Stimulated activated CD8-positive, alpha-beta memory T cell treated with anti-CD3 and anti-CD28 coated beads, Interleukin-12 subunit alpha, Interleukin-12 subunit beta, amount 100 ng/mL, for 4 hours (primary cell): Measurements from ENCODE around the gene PRKG1.
"Not testable (repeated sequence)": the region's sequence is repeated elsewhere in the genome, so short reads cannot be mapped to it uniquely, and the experiment has no call there.

Experiments used
- DNase-seq: peaks from one replicate; pipeline ENCODE4 v3.0.0-alpha.2; 2020; ENCODE audit warnings: low read depth

PRKG1 gene

DNA sequence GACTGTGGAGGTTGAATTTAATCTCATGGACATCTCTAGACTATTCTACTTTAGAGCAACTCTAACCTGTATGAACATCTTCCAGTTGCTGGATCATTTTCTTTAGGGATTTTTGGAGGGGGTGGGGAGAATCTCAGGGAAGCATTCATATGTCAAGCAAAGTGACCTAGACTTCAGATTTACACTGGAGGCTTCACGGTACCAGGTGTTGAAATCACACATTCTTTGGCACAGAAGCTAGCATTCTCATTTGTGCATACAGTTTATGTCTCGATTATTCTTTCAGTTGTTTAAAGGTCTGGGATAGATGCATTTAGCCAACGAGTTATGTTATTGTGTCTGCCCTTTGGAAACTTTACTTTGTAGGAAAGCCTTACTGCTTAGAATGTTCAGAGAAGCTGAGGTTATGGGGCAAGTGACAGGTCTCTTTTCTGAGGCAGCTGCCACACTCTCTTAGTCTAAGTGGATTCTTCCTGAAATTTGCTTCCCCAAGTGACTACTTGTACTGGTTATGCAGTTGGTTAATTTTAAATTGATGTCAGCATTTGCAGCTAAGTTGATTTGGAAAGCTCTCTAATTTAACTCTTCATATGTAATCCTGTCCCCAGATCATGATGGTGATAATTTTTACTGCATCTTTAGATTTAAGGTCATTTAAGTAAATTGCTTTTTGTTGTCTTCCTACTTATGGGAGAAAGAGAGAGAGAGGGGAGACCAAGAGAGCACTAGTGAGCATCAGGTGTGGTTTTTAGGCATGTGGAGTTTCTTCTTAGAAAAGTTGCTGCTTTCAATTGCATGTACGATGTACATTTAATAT lies 153.8 kb downstream of the PRKG1 start:
- DNase-seq: no peak

GRCh38 chr10:51228714-51229100 lies 154.4 kb downstream of the PRKG1 start:
- no peak for DNase-seq

DNA sequence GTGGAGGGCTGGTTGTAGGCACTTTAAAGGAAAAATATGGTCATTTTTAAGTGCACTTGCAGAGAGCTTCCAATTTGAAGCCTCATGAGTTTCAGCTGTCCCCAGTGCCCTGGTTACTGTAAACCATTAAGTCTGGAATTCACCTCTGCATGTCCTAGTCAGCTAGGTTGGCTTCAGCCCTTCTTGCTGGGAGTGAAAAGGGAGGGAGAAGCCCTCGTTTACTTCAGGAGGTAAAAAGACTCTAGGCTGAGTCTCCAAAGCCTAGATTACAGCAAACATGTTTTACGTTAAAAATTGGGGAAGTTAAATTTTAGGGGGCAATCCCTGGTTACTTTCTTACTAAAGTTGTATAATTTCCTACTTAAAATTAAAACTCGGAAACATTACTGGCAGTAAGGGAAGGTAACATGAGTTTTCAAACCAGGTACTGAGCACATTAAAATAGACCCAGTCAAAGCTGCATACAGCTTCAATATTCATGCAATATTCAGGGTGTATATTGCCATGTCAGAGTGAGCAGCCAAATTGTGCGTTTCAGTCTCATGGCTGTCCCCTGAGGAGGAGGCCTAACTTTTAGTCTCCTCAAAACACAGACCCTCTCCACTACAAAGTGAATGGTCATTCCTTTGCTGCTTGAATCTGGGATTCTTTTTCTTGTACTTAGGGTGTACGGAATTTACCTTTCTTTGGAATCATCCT lies 156.7 kb downstream of the PRKG1 start:
- no peak for DNase-seq

- no peak for DNase-seq
Observed at GRCh38 chr10:51231754-51232153, 157.5 kb downstream of the PRKG1 start.

GRCh38 chr10:51233337-51234100 lies 159.2 kb downstream of the PRKG1 start:
- DNase-seq: no peak

DNA sequence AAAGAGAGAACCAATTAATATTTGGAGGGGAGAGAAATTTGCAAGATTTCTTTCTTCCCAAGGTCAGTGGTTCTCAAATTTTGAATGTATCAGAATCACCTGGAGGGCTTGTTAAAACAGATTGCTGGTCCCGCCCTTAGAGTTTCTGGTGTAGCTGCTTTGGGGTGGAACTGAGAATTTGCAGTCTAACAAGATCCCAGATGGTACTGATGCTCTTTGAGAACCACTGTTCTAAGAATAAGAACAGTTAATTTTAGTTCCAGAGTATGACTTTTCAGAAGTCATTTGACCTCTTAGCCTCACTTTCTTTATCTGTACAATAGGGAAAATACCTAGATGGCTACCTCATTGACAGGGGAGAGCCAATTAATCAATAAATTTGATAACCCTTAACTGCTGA lies 161.6 kb downstream of the PRKG1 start:
- no peak for DNase-seq

DNA sequence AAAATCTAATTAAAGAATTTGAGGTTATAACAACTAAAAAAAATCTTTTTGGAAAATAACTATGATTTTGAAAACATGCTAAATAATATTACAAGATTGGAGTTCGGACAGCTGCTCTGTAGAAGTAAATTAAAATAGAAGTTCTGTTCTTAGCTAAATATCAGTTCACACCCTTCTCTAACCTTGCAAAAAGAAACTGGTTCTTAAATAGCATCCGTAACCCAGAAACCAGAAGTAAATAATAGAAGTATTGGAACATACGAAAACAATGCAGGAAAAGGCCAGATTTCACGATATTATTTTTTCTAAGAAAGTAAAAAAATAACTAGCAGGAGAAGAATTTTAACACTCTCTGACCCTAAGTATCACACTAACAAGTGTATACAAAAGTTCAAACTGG lies 164.7 kb downstream of the PRKG1 start:
- DNase-seq: no peak

- DNase-seq: no peak
Observed at GRCh38 chr10:51241461-51241860, 167.2 kb downstream of the PRKG1 start.

DNA sequence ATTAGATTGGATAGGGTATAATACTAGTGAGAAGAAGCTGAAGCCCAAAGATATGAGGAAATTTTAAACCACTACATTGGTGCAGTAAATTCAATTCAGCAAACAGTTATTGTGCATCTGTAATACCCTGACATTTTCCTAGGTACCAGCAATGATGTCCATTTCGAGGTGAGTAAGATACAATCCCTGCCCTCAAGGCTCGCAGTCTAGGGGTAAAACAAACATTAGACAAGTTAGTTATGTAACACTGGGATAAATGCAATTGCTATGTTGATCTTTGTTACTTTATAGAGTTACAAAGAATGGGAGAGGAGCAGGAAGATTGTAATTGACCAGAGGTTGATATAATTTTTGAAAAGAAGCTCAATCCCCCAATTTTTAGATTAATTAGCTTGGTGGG lies 168.1 kb downstream of the PRKG1 start:
- DNase-seq: no peak

GRCh38 chr10:51244309-51244708 lies 170.0 kb downstream of the PRKG1 start:
- no peak for DNase-seq

- DNase-seq: no peak
Observed at GRCh38 chr10:51244748-51245490, 170.6 kb downstream of the PRKG1 start.

DNA sequence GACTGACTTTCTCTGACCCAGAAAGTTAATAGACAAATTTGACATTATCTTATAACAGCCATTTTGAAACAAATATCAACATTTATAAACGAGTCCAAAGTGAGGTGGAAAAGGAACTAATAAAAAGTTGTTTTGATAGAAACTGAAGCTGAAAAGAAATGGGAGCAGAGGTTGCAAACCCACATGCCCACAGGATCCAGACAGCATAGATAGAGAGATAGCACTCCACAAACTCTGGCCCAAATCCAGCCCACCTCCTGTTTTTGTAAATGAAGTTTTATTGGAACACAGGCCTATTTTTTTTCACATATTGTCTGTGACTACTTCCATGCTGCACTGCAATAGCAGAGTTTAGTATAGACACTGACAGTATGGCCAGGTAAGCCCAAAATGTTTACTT lies 171.9 kb downstream of the PRKG1 start:
- DNase-seq: no peak

GRCh38 chr10:51250278-51250920 lies 176.1 kb downstream of the PRKG1 start:
- DNase-seq: no peak

GRCh38 chr10:51251110-51251509 lies 176.8 kb downstream of the PRKG1 start:
- no peak for DNase-seq

GRCh38 chr10:51255381-51255780 lies 181.1 kb downstream of the PRKG1 start:
- no peak for DNase-seq

GRCh38 chr10:51257511-51258248 lies 183.4 kb downstream of the PRKG1 start:
- no peak for DNase-seq

DNA sequence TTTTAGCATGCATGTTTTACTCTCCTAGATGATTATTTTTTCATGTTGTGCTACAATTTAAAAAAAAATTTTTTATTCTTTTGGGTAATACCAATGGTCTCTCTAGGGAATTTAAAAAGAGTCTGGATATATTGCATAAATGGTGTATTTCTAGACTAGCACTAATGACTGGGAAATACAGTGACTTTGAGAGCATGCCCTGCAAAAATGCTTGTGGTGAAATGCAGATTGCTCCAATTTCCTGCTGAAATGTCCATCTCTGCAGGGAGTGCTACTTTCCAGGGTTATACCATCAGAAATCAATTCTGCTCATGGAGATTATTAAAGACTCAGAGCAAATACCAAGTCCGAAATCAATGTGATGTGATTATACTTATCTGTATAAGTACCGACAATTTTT lies 186.1 kb downstream of the PRKG1 start:
- no peak for DNase-seq

DNA sequence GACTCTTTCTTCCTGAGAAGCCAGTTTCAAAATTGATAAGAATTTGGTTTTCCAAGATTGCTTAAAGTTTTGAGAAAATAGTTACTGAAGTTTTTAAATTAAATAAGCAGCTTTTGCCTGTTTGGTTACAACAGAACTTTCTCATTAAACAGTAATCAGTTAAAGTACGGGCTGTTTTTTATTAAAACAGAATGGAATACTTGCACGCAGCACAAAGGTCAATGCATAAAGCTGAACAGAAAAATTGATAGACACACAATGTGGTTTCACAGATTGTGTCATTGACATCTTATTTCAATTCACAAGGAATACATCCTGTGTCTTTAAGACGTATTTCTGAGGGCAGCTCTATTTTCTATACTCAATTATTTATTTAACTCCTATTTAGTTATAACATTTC lies 192.2 kb downstream of the PRKG1 start:
- no peak for DNase-seq

DNA sequence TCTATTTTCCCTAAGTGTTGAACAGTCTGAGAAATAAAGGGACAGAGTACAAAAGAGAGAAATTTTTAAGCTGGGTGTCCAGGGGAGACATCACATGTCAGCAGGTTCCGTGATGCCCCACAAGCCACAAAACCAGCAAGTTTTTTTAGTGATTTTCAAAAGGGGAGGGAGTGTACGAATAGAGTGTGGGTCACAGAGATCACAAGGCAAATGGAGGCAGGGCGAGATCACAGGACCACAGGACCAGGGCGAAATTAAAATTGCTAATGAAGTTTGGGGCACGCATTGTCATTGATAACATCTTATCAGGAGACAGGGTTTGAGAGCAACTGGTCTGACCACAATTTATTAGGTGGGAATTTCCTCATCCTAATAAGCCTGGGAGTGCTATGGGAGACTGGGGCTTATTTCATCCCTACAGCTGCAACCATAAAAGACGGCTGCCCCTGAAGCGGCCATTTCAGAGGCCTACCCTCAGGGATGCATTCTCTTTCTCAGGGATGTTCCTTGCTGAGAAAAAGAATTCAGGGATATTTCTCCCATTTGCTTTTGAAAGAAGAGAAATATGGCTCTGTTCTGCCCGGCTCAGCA lies 193.8 kb downstream of the PRKG1 start:
- DNase-seq: not testable (repeated sequence)

- no peak for DNase-seq
Observed at GRCh38 chr10:51269821-51270220, 195.5 kb downstream of the PRKG1 start.
